Skin epidermis (tissue), 12 donors: ENCODE results near the gene KCTD14.
A peak's percentile ranks its signal among the peaks of the same experiment; 100 is the strongest.
"Not testable (repeated sequence)": the region's sequence is repeated elsewhere in the genome, so short reads cannot be mapped to it uniquely, and the experiment has no call there.

Experiments used
- H3K27ac ChIP-seq, 21 experiments: fragments of 200-600 bp; sonication (generic) in 11 of 21; one replicate each; pipeline ENCODE4 v1.5.0; 2020; ENCODE audit warnings: mild to moderate bottlenecking in 3 of 21, inconsistent platforms in 2 of 21, moderate library complexity in 2 of 21
- H3K4me3 ChIP-seq, 7 experiments: fragments of 200-600 bp; sonication (generic) in 2 of 7; one replicate each; pipeline ENCODE4 v1.5.0; 2020; ENCODE audit warnings: inconsistent platforms in 2 of 7, mild to moderate bottlenecking in 2 of 7, moderate library complexity in 1 of 7

Gene KCTD14, protein sequence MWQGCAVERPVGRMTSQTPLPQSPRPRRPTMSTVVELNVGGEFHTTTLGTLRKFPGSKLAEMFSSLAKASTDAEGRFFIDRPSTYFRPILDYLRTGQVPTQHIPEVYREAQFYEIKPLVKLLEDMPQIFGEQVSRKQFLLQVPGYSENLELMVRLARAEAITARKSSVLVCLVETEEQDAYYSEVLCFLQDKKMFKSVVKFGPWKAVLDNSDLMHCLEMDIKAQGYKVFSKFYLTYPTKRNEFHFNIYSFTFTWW

GRCh38 chr11:78022397-78023396 is at the start of gene KCTD14:
TSS of gene KCTD14 (minus strand) at chr11:78023276. CDS start at chr11:78023249, 27 bp downstream.
- H3K27ac ChIP-seq: peak within 1 kb of the TSS in 10 of 21 experiments; percentile 0 to 86 (median 56)
- peak within 1 kb of the TSS; percentile 20 to 45 (median 33) for H3K4me3 ChIP-seq

DNA sequence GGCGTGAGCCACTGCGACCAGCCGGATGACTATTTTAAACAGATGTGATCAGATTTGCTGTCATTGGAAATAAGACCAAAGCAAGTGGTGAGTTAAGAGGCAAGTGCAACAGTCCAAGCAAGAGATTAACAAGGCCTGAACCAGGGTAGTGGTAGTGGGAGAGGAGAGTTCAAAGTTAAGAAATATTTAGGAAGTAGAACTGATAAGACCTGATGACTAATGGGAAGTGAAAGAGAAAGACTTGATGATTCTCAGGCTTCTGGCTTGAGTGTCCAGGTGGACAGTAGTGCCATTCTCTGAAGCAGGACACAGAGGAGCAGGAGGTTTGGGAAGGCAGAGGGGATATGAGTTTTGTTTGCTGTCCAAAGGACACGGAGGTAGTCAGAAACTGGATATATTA is 49.4 kb upstream of the KCTD14 start:
- Histone ChIP-seq H3K27ac (no peak overlapping the region), H3K4me3 (no peak overlapping the region)

- H3K27ac ChIP-seq: no peak overlapping the region
Measured at GRCh38 chr11:78071717-78072116, 48.6 kb upstream of the KCTD14 start.

DNA sequence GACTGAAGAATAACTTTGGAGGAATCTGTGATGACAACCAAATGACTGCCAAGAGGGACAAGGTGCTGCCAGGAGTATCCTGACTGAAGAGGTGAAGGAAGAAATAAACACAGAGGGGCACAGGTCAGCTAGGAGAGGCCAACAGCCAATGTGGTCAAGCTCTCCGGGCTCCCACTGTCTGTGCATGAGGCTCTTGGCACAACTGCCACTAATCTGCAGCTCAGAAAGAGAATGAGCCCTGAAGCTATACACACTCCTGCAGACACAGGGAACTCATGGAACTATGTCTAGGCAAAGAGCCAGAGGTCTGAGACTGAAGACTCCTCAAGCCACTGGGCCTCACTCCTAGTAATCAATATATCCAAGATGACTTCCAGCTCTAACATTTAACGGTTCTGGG is 47.5 kb upstream of the KCTD14 start:
- no peak overlapping the region for H3K27ac ChIP-seq
- no peak overlapping the region for H3K4me3 ChIP-seq

More at GRCh38 chr11:78071717-78072116, 48.6 kb upstream of the KCTD14 start:
- no peak overlapping the region for H3K4me3 ChIP-seq

DNA sequence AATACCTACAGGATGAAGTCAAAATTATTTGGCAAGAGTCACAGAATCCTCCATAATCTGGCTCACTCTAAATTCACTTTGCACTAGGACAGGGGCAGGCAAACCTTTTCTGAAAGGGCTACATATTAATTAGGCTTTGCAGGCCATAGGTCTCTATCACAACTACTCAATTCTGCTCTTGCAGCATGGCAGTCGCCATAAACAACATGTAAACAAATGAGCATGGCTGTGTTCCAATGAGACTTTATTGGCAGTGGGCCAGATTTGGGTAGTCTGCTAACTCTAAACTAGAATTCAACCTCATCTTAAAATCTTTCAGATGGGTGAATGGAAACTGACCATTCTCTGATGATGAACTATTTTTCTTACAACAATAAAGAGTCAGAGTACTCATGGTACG is 46.4 kb upstream of the KCTD14 start:
- Histone ChIP-seq H3K27ac (peak overlapping the region in 1 of 21 experiments; percentile 2), H3K4me3 (no peak overlapping the region)

DNA sequence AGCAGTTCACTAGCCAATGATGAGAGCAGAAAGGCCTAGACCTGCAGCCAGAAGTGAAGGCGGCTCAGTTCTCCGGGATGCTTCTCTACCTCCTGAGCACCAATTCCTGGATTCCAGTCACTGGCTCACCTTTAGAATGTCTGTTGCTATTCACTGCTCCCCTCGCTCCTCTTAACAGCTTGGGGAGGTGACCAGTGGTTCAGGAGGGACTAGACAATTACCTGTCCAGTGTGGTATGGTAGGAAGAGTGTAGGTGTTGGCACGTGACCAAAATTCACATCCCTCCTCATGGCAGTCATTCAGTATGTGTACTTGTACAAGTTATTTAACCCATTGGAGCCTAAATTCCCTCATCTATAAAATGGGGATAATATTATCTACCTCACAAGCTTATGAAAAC is 44.6 kb upstream of the KCTD14 start:
- H3K4me3 ChIP-seq: no peak overlapping the region
- H3K27ac ChIP-seq: no peak overlapping the region

- peak overlapping the region in 1 of 21 experiments; percentile 15 for H3K27ac ChIP-seq
- no peak overlapping the region for H3K4me3 ChIP-seq
Measured at GRCh38 chr11:78066471-78066870, 43.4 kb upstream of the KCTD14 start.

DNA sequence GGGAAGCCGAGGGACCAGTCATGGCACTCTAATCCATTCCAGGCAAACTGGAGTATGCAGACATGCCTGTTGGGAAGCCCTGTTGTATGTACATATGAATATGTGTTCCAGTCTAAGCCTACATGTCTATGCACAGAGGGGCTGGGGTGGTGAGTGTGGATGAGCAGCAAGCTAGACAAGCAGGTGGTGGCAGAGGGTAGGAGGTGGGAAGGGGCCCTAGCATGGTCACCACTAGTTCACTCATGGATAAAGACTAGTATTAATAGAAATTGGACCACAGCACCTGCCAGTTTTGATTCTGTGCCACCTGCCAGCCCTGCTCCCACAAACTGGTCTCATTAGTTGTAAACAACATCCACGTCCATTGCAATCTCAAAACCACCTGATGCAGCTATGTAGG is 42.1 kb upstream of the KCTD14 start:
- Histone ChIP-seq H3K4me3 (no peak overlapping the region), H3K27ac (no peak overlapping the region)

DNA sequence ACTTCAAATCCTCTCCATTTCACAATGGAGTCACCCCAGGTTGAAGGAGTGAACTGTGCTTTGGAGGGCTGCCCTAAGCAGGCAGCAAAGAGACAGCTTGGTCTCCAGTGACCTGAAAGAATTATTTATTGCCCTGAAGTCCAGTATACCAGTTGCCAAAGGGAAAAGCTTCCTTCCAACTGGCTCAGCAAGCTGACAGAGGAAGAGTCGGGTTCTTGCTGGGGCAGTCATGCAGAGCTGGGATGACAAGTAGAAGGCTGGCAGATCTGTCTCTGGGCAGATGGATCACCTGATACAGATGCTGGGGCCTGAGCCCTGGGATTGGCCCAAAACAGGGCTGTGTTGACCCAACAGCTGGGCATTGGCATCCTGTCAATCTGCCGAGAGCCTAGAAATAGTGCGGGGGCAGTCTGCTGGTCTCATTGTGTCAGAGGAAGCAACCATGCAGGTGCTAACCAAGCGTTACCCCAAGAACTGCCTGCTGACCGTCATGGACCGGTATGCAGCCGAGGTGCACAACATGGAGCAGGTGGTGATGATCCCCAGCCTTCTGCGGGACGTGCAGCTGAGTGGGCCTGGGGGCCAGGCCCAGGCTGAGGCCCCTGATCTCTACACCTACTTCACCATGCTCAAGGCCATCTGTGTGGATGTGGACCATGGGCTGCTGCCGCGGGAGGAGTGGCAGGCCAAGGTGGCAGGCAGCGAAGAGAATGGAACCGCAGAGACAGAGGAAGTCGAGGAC is 40.5 kb upstream of the KCTD14 start, which contains the start of gene THRSP:
Gene THRSP, plus strand, starts transcription at position 422 of the 742 bp plus-strand sequence. Its CDS starts 21 bp downstream, at position 443.
- H3K27ac ChIP-seq: peak within 1 kb of the TSS in 1 of 21 experiments; percentile 51

DNA sequence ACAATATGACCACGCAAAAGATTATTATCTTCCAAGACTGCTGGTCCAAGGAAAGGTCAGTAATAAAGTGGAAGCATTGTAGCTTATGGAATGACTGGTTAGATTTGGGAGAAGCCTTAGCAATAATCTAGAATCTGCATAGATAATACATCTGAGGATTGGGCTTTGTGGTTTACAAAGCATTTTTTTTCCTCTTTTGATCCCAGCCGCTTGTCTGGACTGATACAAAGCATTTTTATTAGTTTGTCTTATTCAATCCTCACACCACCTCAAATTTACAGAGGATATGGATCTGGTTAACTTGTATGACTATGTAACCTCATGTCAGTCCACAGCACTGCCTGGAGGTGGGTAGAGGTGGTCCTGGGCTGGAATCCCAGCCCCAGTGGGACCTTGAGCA is 39.6 kb upstream of the KCTD14 start:
- Histone ChIP-seq H3K27ac (peak overlapping the region in 1 of 21 experiments; percentile 51), H3K4me3 (no peak overlapping the region)

More for the DNA sequence above, 40.5 kb upstream of the KCTD14 start, which contains the start of gene THRSP:
- peak within 1 kb of the TSS in 1 of 7 experiments; percentile 5 for H3K4me3 ChIP-seq

DNA sequence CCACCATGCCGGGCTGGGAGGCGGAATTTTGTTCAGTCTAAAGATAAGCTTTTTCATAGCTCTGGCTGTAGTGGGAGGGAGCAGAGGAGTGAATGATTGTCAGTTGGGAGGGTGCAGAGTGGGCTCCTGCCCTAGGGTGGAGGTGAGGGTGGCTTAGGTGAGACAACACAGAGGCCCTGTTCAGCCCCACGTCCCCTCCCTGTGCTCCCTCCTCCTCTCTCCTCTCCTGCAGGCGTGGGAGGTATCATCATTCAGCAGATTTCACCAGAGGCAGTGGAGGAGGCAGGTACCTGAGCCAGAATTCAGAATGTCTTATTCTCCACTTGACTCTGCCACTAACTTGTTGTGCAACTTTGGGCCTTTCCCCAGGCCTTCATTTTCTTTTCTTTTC is 38.8 kb upstream of the KCTD14 start:
- peak overlapping the region in 1 of 21 experiments; percentile 51 for H3K27ac ChIP-seq

GRCh38 chr11:78061088-78061920 is 38.2 kb upstream of the KCTD14 start:
- Histone ChIP-seq H3K4me3 (no peak overlapping the region), H3K27ac (peak overlapping the region in 2 of 21 experiments; percentile 24 to 51)

More for the DNA sequence above, 38.8 kb upstream of the KCTD14 start:
- no peak overlapping the region for H3K4me3 ChIP-seq

- H3K4me3 ChIP-seq: no peak overlapping the region
- no peak overlapping the region for H3K27ac ChIP-seq
Measured at GRCh38 chr11:78060533-78060932, 37.5 kb upstream of the KCTD14 start.

DNA sequence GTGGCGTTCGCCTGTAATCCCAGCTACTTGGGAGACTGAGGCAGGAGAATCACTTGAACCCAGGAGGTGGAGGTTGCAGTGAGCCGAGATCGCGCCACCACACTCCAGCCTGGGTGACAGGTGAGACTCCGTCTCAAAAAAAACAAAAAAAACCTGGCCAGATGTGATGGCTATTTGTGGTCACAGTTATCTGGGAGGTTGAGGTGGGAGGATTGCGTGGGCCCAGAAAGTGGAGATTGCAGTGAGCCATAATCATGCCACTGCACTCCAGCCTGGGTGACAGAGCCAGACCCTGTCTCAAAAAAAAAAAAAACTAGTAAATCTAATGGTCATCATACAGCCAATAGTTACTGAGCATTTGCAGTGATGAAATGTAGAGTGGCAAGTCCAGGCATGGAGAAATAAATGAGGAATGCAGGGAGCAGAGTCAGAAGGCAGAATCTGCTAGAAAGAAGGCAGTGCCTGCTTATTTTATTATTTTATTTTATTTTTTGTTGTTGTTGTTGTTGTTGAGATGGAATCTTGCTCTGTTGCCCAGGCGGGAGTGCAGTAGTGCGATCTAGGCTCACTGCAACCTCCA is 36.8 kb upstream of the KCTD14 start:
- H3K4me3 ChIP-seq, H3K27ac ChIP-seq: not testable (repeated sequence)

DNA sequence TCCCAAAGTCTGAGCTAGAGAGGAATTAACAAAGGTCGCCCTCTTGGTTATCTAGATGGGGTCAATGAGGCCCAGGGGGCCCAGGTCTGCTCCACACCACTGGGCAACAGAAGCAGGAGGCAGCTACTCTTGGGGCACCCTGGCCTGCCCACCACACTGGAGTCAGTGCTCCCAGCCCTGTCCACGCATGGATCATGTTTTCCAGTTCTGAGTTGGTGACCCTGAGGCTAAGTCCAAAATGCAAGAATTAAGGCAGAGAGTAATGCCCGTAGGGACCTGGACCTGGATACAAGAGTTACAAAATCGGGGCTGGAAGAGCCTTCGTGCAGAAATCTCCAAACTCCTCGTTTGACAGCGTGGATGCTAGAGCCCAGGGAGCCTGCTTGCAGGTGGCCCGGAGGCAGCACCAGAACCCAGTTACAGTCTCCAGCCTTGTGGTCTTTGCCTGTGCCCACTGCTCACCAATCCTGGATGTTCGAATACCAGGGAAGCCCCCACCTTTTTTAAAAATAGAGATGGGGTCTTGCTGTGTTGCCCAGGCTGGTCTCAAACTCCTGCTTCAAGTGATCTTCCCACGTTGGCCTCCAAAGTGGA is 34.5 kb upstream of the KCTD14 start:
- H3K27ac ChIP-seq: no peak overlapping the region
- H3K4me3 ChIP-seq: no peak overlapping the region

GRCh38 chr11:78056093-78056492 is 33.0 kb upstream of the KCTD14 start:
- Histone ChIP-seq H3K27ac (no peak overlapping the region), H3K4me3 (no peak overlapping the region)

- no peak overlapping the region for H3K27ac ChIP-seq
- no peak overlapping the region for H3K4me3 ChIP-seq
Measured at GRCh38 chr11:78054971-78055370, 31.9 kb upstream of the KCTD14 start.
